NCI-H1694 (cell line): ENCODE measurements around the gene ACAN.
A peak's percentile ranks its signal among the peaks of the same experiment; 100 is the strongest.
"Not testable (repeated sequence)": the region's sequence is repeated elsewhere in the genome, so short reads cannot be mapped to it uniquely, and the experiment has no call there.

Experiments used
- DNase-seq: peaks from one replicate; lab custom pipeline; 2025; lab: John Stamatoyannopoulos, UW

The ACAN gene

DNA sequence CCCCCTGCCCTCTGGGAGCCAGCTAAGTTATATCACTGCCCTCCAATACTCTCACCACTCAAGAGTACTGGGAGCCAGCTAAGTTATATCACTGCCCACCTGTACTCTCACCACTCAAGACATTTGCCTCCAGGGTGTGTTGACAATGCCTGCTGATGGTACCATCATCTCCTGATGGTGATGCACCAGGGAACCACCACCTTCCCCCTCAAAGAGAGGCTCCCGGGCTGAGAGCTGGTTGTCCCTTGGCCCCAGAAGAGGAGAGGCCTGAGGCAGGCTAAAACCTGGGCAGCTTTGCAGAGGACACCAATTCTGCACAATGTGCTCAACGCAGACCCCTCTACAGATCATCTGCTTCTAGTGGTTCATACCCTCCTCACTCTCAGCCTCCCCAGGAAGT, 99.6 kb downstream of the ACAN start:
- DNase-seq: no peak

DNA sequence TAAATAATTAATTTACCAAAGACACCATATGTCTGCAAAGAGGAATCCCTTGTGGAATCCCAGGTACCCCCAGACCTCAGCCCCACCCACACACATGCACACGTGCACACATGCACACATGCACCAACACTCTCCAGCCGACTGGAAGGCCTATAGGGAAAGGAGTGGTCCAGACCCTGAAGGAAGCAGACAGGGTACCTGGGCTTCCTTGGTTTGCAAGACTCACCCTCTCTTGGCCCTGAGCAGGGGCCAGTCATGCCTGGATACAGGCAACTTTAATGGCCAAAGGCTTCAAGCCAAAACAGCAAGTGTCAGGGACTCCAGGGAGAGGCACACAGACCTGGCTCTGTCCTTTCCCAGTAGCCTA, 101.0 kb downstream of the ACAN start:
- no peak for DNase-seq

DNA sequence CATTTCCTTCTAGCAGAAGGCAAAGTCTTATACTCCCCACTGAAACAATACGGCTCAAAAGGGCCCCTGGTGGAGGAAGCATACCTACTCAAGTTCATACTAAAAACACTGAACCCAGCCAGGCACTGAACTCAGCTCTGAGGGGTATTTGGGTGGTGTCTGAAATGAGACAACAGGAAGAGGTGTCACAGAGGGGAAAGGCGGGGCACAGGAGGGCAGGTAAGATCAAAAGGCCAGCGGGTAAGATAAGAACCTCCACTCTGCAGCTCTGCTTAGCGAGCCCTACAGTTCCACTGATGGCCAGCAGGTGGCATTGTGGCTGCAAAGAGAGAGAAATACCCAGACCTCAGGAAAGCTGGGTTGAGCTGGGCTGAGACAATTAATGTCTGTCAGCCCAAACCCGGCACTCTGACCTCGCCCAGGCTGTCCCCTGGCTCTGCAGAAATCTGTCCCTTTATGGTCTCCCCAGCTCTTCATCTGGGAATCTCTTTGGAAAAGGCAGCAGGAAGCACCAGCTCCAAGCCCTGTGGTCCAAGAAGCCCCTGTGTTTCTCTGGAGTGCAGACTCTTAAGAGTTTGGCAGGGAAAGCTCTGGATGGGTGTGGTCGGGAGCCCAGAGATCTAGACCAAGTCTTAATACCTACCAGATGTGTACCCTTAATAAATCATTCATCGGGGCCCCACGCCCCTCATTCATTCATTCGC, 101.5 kb downstream of the ACAN start:
- peak; percentile 72 for DNase-seq

DNA sequence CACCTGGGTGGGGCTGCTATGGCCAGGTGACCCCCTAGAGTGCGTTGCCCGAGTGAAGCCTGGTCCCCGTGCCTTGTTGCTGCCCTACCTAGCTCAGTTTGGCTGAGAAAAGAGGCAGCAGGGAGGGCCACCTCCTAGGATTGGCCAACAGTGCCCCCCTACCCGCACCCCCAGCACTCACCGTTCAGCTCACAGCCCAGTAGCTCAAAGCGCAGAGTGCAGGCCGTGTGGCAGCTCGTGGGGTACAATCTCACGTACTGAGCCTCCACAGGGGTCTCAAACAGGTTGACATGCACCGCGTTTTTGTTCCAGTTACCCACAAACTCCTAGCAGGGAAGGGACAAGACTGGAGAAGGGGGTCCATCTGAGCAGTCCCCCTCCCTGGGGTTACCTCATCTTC, 102.3 kb downstream of the ACAN start:
- no peak for DNase-seq

DNA sequence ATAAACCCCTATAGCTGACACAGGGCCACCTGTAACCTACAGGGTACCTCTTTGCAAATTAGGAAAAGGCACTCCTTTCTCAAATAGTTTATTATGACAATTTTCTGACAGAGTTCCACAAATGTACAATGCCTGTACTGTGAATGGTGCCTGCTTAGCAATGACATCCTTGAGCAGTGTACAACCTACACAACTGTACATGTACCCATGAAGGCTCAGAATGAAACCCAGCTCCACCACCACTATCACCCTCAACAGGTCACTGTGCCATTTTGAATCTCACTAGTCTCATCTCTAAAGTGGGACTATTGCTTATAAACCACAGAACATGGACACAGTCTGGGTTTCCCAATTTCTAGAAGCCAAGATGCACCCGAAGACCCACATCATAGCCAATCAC, 102.9 kb downstream of the ACAN start:
- DNase-seq: no peak

DNA sequence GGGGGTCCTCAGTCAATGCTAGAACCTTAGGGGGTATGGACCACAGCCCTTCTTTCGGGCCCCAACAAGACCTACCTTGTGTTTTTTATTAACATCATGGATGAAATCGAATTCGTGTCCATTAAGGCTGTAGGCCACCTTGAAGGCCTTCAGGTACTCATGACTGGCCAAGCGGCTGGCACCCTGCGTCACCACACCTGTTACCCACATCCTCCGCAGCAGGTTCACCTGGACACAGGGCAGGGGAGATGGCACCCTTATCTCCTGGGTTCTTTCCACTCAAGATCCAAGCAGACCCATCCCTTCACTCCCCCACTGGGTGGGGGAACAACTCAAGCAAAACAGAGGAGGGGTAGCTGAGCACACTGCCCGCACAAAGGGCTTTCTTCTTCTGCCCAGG, 103.3 kb downstream of the ACAN start:
- DNase-seq: no peak

DNA sequence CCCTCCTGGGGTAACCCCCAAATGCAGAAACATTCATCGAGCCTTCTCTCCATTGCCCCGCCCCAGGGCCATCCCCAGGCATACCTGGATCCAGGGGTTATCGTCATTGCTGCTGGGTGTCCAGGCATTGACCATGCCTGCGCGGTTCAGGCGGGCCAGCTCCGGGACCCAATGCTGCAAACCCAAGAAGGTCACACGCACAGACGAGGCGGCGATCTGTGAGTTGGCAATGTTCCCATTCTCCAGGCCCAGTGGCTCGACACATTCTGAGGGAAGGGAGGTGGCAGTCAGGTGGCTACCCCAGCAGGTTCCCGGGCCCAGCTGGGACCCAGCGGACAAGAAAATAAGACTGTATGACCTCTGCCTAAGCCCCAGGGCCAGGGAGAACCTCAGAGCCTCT, 103.9 kb downstream of the ACAN start:
- no peak for DNase-seq

DNA sequence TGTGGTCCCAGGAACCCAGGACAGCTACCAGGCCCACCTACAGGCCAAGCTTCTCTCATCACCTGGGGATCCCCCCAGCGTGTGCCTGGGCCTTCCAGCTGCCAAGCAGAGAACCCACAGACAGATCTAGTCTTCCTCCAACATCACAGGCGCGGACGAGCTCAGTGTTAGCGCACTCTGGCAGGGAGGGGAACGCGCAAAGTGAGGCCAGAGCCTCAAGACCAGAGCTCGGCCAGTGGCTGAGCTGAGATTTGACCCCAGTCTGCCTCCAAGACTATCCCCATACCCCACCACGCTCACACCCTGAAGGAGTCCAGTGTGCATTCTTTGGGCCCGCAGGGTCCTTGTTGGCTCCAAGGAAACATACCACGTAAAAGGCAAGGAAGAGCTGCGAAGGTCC, 104.9 kb downstream of the ACAN start:
- DNase-seq: no peak

DNA sequence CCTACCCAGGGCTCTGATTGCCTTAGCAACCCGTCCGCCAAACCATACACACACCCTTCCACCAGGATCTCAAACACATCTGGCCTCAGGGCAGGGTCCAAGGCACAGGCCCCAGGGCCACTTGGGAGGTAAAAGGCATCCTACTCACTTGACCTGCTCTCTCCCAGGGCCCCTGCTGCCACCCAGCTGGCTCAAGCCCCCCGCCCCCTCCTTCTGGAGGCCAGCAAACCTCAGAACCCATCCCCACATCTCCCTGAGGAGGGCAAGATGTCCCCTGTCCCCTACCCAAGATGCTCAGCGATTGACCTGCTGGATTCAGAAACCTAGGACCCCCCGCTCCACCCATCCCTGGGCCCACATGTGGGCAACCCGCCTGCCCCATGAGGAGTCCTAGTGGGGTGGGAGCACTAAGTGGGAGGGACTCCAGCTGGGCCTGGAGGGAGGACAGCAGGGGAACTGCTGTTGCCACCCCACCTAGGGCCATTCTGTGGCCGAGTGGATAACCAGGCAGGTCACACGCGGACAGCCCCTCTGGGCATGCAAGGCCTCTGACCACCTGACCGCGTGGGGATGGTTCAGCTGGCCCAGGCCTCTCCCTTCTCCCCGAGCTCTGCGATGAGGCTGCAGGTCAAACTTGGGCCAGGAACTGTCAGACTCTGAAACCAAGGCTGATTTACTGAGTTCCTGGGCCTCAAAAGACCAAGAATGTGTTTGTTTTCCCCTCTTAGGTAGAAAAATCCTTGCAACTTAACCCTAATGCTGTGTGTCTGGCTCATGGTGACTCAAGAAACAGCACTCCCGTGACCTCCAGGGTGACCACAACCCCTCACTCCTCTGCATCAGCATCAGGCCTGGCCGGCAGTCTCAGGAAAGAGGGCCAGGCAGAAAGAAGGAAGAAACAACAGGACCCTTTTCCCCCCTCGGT, 105.7 kb downstream of the ACAN start:
- DNase-seq: no peak

DNA sequence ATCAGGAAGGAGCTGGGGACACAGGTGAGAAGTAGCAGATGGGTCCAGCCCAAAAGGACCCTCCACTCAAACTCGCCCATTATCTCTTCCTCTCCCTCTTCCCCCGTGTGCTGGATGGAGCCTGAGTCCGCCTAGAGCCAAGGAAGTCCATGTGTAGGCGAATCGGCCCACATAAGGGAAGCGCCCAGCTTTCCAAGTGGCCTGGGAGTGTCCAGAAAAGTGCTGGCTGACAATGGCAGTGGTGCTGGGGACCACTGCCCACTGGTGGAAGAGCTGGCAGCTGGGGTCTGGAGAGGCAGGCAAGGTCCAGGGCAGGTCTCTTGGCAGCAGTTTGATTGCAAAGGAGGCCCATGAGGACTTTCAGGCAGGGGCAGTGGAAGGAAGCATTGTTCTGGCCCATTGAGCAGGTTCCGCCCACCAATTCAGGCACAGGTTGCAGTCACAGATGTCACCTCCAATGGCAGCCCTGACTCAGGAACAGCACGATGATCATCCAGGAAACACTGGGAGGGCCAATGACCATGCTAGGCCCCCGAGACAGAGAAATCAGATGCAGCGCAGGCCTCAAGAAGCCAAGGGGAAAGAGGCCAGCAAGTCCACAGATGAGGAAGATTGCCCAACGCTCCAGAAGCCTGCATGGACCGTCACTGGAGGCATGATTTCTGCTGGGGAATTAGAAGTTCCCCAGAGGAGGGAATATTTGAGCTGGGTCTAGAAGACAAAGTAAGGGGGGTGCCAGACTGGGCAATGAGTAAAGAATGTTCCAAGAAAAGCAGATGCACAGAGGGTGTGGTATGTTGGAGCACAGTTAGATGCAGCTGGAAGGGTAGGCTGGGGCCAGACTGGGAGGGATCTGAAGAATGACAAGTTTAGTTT, 107.0 kb downstream of the ACAN start:
- DNase-seq: no peak

DNA sequence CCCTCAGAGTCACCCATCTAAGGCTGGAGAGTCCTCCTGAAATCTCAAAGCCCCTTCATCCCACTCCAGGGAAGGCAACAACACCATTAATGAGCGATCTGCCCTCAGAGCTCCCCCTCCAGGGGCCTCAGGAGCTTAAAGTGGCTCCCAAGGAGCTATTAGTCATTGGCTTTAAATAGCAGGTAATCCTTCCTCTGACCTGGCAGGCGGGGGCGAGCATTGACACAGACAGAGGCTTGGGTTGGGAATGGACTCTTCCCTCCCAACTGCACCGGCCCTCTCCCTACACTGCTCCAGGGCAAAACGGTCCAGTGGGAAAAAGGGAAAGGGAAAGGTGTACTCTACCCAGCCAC, 108.5 kb downstream of the ACAN start:
- no peak for DNase-seq

DNA sequence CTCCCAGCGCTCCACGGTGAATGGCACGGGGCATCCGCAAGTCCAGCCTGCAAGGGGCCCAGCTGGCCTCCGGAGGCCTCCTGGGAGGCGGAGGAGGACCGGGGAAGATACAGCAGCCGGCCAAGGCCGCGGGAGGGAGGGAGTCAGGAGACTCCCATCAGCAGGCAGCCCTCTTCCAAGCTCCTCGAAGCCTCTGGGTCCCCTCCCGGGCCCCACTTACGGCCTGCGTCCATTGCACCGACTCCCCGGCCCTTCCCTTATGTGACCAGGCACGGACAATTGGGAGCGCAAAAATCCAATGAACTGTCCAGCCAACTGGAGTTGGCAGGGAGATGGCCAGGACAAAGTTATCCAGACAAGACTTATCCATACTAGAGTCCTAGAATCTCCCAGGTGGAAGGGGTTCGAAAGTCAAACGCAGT, 109.3 kb downstream of the ACAN start:
- no peak for DNase-seq

DNA sequence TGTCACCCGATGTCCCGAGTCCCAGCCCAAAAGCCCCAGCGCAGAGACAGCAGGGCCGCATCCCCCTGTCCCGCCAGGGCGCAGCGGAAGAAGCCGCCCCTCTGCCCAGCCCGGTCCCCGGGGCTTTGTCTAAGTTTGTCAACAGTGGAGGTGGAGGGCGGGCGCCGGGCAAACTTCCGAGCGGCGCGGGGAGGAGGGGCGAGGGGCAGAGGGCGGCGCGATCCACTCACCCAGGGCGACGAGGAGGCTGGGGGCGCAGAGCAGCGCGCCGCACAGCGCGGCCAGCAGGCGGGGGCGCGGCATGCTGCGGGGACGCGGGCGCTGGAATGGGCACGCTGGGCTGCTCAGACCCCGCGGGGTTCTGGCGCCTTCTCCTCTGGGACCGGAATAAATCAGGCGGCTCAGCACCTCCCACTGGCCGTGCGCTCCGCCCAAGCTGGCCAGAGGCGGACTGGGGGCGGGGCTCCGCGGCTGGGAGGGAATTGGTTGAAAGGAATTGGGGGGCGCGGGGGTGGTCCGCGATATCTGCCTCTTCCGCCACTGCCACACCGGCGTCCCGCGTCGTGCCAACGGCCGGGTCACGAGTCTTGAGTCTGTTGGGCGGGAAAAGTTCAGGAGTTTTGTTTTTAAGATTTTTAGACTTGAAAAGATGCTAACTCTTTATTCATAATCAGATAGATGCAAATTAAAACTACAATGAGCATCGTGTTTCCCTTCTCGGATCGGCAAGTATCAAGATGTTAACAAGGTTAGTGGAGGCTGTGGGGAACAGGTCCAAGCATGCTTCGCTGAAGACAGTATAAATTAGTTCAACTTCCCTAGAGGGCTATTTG, 110.0 kb downstream of the ACAN start, which contains the start of gene MFGE8:
MFGE8 (minus strand) TSS at position 363 of the 833 bp plus-strand sequence; CDS start at position 303, 60 bp downstream.
- peak; percentile 16 for DNase-seq

DNA sequence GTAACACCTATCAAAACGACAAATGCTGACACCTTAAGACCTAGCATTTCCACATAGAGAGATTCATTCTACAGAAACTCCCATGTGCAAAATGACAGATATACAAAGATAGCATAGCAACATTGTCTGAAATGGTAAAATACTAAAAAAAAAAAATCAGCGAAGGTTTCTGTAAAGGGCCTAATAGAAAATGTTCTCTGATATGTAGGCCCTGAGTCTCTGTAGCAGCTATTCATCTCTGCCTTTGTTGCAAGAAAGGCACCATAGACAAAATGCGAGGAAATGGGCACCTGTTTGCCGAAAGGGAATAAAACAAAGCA, 110.6 kb downstream of the ACAN start:
- DNase-seq: no peak

DNA sequence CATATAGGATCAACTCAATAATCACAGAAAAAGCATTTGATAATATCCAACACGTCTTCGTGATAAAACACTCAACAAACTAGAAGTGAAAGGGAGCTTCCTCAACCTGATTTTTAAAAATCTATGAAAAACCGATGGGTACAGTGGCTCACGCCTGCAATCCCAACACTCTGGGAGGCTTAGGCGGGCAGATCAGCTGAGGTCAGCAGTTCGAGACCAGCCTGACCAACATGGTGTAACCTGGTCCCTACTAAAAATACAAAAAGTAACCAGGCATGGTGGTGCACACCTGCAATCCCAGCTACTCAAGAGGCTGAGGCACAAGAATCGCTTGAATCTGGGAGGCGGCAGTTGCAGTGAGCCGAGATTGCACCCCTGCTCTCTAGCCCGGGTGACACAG, 112.1 kb downstream of the ACAN start:
- no peak for DNase-seq

DNA sequence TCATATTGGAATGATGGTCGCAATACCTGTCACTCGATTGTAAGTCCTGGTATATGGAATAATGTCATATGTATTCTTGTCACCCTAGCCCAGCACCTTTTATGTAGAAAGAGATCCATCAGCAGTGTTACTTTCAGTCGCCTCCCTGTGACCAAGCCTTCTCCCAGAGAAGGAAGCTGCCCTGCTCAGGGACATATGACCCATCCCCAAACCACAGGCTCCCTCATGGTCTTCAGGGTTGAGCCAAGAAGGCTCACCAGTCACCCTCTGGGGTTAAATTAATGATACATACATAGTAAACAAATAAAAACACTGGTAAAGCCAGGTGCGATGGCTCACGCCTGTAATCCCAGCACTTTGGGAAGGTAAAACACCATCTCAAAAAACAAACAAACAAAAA, 114.5 kb downstream of the ACAN start:
- no peak for DNase-seq

DNA sequence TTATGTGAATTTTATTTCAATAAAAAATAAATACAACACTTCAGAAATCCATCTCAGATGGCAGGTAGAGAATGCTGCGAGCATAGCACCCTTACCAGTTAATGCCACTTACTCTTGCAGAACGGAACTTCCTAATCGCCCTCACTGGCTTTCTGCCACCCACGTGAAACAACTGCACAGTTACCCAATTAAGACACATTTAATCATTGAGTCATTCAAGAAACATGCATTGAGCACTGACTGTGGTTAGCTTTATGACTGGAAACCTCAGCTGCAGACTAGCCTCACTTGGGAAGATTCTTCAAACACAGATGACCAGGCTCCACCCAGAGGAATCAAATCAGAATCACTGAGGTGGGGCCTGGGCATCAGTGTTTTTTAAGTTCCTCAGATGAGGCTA, 115.5 kb downstream of the ACAN start:
- DNase-seq: no peak

DNA sequence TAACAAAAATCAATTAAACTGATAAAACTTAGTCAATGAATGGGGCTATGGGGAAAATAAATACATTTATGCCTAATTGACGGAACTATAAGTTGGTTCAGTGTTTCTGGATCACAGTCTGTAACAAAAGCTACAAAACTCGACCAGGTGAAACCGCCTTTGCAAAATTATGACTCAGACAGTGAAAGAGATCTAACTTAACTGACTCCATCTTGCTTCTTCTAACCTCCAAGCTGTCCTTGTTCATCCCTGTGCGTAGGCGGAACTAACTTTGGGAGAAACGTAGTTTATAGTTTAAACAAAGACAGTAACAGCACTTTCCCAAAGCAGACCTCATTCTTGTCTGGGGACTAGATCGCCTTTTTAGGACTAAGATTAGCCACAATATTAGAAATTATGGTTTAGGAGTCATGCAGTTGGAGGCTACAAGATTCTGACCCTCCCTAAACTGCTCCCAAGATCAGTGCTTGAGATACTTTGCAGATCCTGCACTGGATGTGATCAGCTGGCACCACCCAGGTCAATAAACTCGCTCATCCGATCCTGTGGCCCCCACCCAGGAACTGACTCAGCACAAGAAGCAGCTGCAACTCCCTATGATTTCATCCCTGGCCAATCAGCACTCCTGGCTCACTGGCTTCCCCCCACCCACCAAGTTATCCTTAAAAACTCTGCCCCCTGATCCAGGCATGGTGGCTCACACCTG, 117.1 kb downstream of the ACAN start:
- DNase-seq: no peak

DNA sequence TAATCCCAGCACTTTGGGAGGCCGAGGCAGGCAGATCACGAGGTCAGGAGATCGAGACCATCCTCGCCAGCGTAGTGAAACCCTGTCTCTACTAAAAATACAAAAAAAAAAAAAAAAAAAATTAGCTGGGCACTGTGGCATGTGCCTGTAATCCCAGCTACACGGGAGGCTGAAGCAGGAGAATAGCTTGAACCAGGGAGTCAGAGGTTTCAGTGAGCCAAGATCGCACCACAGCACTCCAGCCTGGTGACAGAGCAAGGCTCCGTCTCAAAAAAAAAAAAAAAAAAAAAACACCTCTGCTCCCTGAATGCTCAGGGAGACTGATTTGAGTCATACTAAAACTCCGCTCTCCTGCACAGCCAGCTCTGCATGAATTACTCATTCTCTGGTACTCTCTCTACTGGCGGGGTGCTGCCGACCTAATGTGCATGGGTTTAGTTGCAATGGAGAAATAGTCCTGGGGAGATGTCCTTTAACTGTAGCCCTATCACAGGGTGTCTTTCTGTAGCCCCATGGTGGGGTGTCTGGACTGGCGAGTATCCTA, 117.7 kb downstream of the ACAN start:
- DNase-seq: not testable (repeated sequence)
